ENCODE results near the gene IL12RB1. TPM values are rescaled to one million over a fixed set of nuclear protein-coding genes. Genes with fewer than 3 reads are reported as not detected.

Gene IL12RB1
- total RNA-seq, 1 experiment from 2014 or later: not detected

GRCh38 chr19:18100710-18101109 is 14.0 kb upstream of the IL12RB1 start:
- BruUV-seq (replicated peaks): no TSS peak
- peaks cover 15 to 28% of the 10 kb centered on the region in 2 experiments for H3K4me1 ChIP-seq (ENCODE audit: control insufficient read depth in 1 of 2, insufficient read depth in 2 of 2, low read length in 2 of 2)
- H4K20me1 ChIP-seq (ENCODE audit: insufficient read depth): no peaks in the 10 kb centered on the region
- ATAC-seq (no peak), DNase-seq (ENCODE audit: low read depth, low spot score) (no peak)
- no peak overlapping the region for H3K27ac ChIP-seq (ENCODE audit: low read depth, low read length)
- H2AFZ ChIP-seq (ENCODE audit: low read depth, low read length, poor library complexity, severe bottlenecking): no peak overlapping the region
- no peaks in the 10 kb centered on the region for H3K27me3 ChIP-seq (ENCODE audit: insufficient read depth, low read length)
- H3K36me3 ChIP-seq (ENCODE audit: control insufficient read depth in 1 of 2, insufficient read depth in 2 of 2, low read length in 2 of 2): no peaks in the 10 kb centered on the region
- RAD21 ChIA-PET (ENCODE audit: low non-redundant PET in 1 of 2, low total read pairs in 2 of 2, uncharacterized antibody in 2 of 2, unreplicated experiment in 2 of 2): no interaction called here
- intact Hi-C loops (cut with micrococcal nuclease): no loop called here
- POLR2A ChIA-PET: interaction anchor here (1.2 kb wide), 1 partner anchor 10 kb away, joined by 3 read pairs; no protein-coding TSS in a partner anchor
- no peak overlapping the region for H3K4me3 ChIP-seq (replicated peaks in 1 of 2; ENCODE audit: low read depth in 1 of 2, low read length in 2 of 2)
- no peak overlapping the region for H3K4me2 ChIP-seq (ENCODE audit: low read length)
- TF ChIP-seq TCF7L2 (IDR thresholded peaks at IDR 0.05; ENCODE audit: borderline replicate concordance, extremely low read depth, insufficient read depth, insufficient read length): no peak
- no peak for TF ChIP-seq RAD21 (IDR thresholded peaks at IDR 0.05; ENCODE audit: low read depth)
- TF ChIP-seq REST (IDR thresholded peaks at IDR 0.05; ENCODE audit: low read depth): no peak
- TF ChIP-seq POLR2A (IDR thresholded peaks at IDR 0.05; ENCODE audit: borderline replicate concordance, extremely low read depth, insufficient read depth, insufficient read length): no peak
- TF ChIP-seq EZH2phosphoT487 (IDR thresholded peaks at IDR 0.05; ENCODE audit: borderline replicate concordance): no peak
- no peak for TF ChIP-seq ZBTB33 (IDR thresholded peaks at IDR 0.05; ENCODE audit: extremely low read depth, insufficient replicate concordance, low read length)
- TF ChIP-seq CTCF (IDR thresholded peaks at IDR 0.05 in 2 of 3, conservative IDR thresholded peaks at IDR 0.05 in 1 of 3; ENCODE audit: borderline replicate concordance in 1 of 3, insufficient read depth in 1 of 3, low read depth in 2 of 3, low read length in 2 of 3): no peak
- TF ChIP-seq SP1 (IDR thresholded peaks at IDR 0.05; ENCODE audit: low read depth): no peak
- TF ChIP-seq SRF (IDR thresholded peaks at IDR 0.05; ENCODE audit: low read depth): no peak
- TF ChIP-seq ZNF274 (IDR thresholded peaks at IDR 0.05; ENCODE audit: low read depth, low read length): no peak
- CTCF ChIA-PET: no interaction called here
- no peaks in the 10 kb centered on the region for H3K9me2 ChIP-seq (ENCODE audit: insufficient read depth)
- H3K9ac ChIP-seq (ENCODE audit: low read length): no peak overlapping the region
- no peaks in the 10 kb centered on the region for H3K79me2 ChIP-seq (ENCODE audit: insufficient read depth, low read length)
- no peaks in the 10 kb centered on the region for H3K9me3 ChIP-seq (ENCODE audit: control insufficient read depth in 1 of 2, insufficient read depth in 1 of 2, low read depth in 1 of 2, low read length in 2 of 2)

Data from HCT116 (cell line).